Measurements from ENCODE around the gene WRNIP1. TPM values are rescaled to one million over a fixed set of nuclear protein-coding genes. Genes with fewer than 3 reads are reported as not detected.

The WRNIP1 gene
- total and polyA plus RNA-seq, 2 of the 8 experiments (the other 6 are each of a cell fraction or from before 2014, with no cell fraction given) = 38.2 to 39.2 TPM

GRCh38 chr6:2748183-2748582, 17.0 kb upstream of the WRNIP1 start:
- no peak overlapping the region for H2AK5ac ChIP-seq (ENCODE audit: low read depth, low read length)
- H4K91ac ChIP-seq (replicated peaks; ENCODE audit: insufficient read length, low read length) = no peak overlapping the region
- no peak for DNase-seq (ENCODE audit: low read depth in 1 of 2, low spot score in 2 of 2)
- TF ChIP-seq KDM1A (IDR thresholded peaks at IDR 0.05; ENCODE audit: borderline replicate concordance, low read length) = no peak
- TF ChIP-seq SIN3A (conservative IDR thresholded peaks at IDR 0.05 in 1 of 2, IDR thresholded peaks at IDR 0.05 in 1 of 2; ENCODE audit: low read depth in 1 of 2, low read length in 2 of 2) = no peak
- TF ChIP-seq NANOG (IDR thresholded peaks at IDR 0.05; ENCODE audit: insufficient read depth, low read depth, low read length, poor library complexity, severe bottlenecking) = no peak
- no peak for TF ChIP-seq CEBPB (IDR thresholded peaks at IDR 0.05; ENCODE audit: low read depth, low read length)
- no peak for TF ChIP-seq NRF1 (IDR thresholded peaks at IDR 0.05; ENCODE audit: low read depth, low read length)
- TF ChIP-seq, protein P1, sequence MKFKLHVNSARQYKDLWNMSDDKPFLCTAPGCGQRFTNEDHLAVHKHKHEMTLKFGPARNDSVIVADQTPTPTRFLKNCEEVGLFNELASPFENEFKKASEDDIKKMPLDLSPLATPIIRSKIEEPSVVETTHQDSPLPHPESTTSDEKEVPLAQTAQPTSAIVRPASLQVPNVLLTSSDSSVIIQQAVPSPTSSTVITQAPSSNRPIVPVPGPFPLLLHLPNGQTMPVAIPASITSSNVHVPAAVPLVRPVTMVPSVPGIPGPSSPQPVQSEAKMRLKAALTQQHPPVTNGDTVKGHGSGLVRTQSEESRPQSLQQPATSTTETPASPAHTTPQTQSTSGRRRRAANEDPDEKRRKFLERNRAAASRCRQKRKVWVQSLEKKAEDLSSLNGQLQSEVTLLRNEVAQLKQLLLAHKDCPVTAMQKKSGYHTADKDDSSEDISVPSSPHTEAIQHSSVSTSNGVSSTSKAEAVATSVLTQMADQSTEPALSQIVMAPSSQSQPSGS (IDR thresholded peaks at IDR 0.05; ENCODE audit: low read length) = no peak
- no peak overlapping the region for H2AFZ ChIP-seq (ENCODE audit: low read length)
- H3K9me3 ChIP-seq (ENCODE audit: insufficient read depth in 2 of 2, low read depth in 1 of 2, low read length in 1 of 2) = no peaks in the 10 kb centered on the region
- no peaks in the 10 kb centered on the region for H3K79me2 ChIP-seq (ENCODE audit: control insufficient read depth in 1 of 2, insufficient read depth in 2 of 2, low read length in 2 of 2)
- no peak overlapping the region for H4K8ac ChIP-seq (ENCODE audit: extremely low read depth, insufficient read depth, low read length)
- peaks cover 0 to 5% (median 4%) of the 10 kb centered on the region in 4 experiments; a peak in 5 of 7 replicates for H3K4me1 ChIP-seq (replicated peaks in 1 of 4; ENCODE audit: control insufficient read depth in 3 of 4, insufficient read depth in 4 of 4, low read length in 3 of 4)
- H3K18ac ChIP-seq (ENCODE audit: extremely low read depth, low read length) = no peak overlapping the region
- no peak overlapping the region for H3K14ac ChIP-seq (ENCODE audit: insufficient read length)
- H3K27ac ChIP-seq (ENCODE audit: low read depth, low read length) = no peak overlapping the region
- no peak overlapping the region for H4K5ac ChIP-seq (ENCODE audit: insufficient read length, low read depth, low read length)
- H3K4me2 ChIP-seq (ENCODE audit: insufficient read depth in 1 of 2, low read depth in 2 of 2, low read length in 2 of 2) = no peak overlapping the region
- CTCF ChIA-PET (ENCODE audit: partially characterized antibody) = interaction anchor here (1.0 to 9.9 kb wide), 6 partner anchors 11 to 110 kb away, joined by 3 to 163 read pairs (median 6); no protein-coding TSS in a partner anchor
- no peak overlapping the region for H2BK5ac ChIP-seq (ENCODE audit: low read depth, low read length)
- no peak overlapping the region for H2BK20ac ChIP-seq (ENCODE audit: low read length)
- H2BK15ac ChIP-seq (ENCODE audit: low read length) = no peak overlapping the region
- H3K56ac ChIP-seq (replicated peaks; ENCODE audit: insufficient read length, low read depth, low read length) = no peak overlapping the region
- no peak overlapping the region for H2BK120ac ChIP-seq (replicated peaks; ENCODE audit: low read depth, low read length)
- H4K20me1 ChIP-seq (replicated peaks in 1 of 2; ENCODE audit: control insufficient read depth in 1 of 2, insufficient read depth in 2 of 2, low read length in 2 of 2) = no peaks in the 10 kb centered on the region
- H3K27me3 ChIP-seq (replicated peaks in 1 of 4; ENCODE audit: control insufficient read depth in 3 of 4, extremely low read depth in 1 of 4, insufficient read depth in 3 of 4, low read length in 3 of 4) = no peaks in the 10 kb centered on the region; a peak in 1 of 7 replicates
- no peak for FAIRE-seq
- no peak overlapping the region for H3K4ac ChIP-seq (replicated peaks; ENCODE audit: insufficient read length, low read depth, low read length)
- no peak overlapping the region for H2BK12ac ChIP-seq (ENCODE audit: low read depth, low read length)
- no peaks in the 10 kb centered on the region for H3K79me1 ChIP-seq (ENCODE audit: low read depth, low read length)
- no peaks in the 10 kb centered on the region; the same call in 1 of the 2 replicates for H3K23me2 ChIP-seq (ENCODE audit: low read depth, low read length)
- H3K36me3 ChIP-seq (ENCODE audit: control insufficient read depth in 2 of 4, insufficient read depth in 4 of 4, low read length in 3 of 4) = no peaks in the 10 kb centered on the region
- H3K4me3 ChIP-seq (ENCODE audit: extremely low read depth in 1 of 4, insufficient read depth in 2 of 4, low read depth in 3 of 4, low read length in 4 of 4) = no peak overlapping the region
- POLR2A ChIA-PET (ENCODE audit: partially characterized antibody) = interaction anchor here (1.4 kb wide), 1 partner anchor 18 kb away, joined by 4 read pairs; no protein-coding TSS in a partner anchor
- H3K23ac ChIP-seq (ENCODE audit: insufficient read length) = no peak overlapping the region
- no peak overlapping the region for H3K9ac ChIP-seq (replicated peaks in 1 of 4; ENCODE audit: extremely low read depth in 1 of 4, low read depth in 3 of 4, low read length in 3 of 4)
- 93% methylated on average over 8 of the region's 8 CpGs; no CpG with 5 or more reads in 1 of the 2 experiments for WGBS, 2 experiments (ENCODE audit: extremely low coverage in 1 of 2, insufficient coverage in 1 of 2, insufficient read length in 1 of 2, insufficient replicate concordance in 2 of 2, low coverage in 1 of 2, low lambda C conversion rate in 2 of 2, missing lambda C conversion rate in 1 of 2)

Data from H1 (cell line).